HG03045 (cell line): Measurements from ENCODE around the gene RFX5.
A peak's percentile ranks its signal among the peaks of the same experiment; 100 is the strongest.
"Not testable (repeated sequence)": the region's sequence is repeated elsewhere in the genome, so short reads cannot be mapped to it uniquely, and the experiment has no call there.

Experiments used
- ATAC-seq: cut with Tn5 transposase; IDR thresholded peaks from one replicate; pipeline ENCODE4 v1.9.1; 2021; ENCODE audit warnings: mild to moderate bottlenecking, moderate library complexity; ENCODE audit not compliant: unreplicated experiment

RFX5 gene

DNA sequence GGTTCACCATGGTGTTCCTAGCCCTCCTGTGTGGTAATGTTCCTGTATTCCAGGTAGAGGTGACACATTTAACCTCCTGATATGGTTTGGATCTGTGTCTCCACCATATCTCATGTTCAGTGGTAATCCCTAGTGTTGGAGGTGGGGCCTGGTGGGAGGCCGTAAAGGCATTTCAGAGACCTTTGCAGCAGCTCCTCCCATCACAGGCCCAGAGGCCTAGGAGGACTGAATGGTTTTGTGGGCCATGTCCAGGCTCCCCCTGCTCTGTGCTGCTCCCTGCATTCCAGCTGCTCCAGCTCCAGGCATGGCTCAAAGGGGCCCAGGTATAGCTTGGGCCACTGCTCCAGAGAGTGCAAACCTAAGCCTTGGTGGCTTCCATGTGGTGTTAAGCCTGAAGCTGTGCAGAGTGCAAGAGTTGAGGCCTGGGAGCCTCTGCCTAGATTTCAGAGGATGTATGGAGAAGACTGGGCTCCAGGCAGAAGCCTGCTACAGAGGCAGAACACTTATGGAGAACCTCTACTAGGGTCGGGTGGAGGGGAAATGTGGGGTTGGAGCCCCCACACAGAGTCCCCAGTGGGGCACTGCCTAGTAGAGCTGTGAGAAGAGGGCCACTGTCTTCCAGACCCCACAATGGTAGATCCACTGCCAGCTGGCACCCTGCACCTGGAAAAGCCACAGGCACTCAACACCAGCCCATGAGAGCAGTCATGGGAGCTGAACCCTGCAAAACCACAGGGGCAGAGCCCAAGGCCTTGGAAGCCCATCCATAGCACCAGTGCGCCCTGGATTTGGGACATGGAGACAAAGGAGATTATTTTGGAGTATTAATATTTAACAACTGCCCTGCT lies 15.5 kb upstream of the RFX5 start:
- no peak for ATAC-seq

DNA sequence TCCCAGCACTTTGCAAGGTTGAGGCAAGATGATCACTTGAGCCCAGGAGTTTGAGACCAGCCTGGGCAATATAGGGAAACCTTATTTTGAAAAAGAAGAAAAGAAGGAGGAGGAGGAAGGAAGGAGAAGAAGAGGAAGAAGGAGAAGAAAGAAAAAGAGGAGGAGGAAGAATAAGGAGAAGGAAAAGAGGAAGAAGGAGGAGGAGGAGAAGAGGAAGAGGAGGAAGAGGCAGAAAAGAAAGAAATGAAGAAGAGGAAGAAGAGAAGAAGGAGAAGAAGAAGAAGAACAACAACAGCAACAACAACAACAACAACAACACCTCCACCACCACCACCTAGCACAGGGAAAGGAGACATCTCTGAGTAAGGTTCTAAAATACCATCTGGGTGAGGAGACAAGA lies 14.8 kb upstream of the RFX5 start:
- ATAC-seq = no peak

DNA sequence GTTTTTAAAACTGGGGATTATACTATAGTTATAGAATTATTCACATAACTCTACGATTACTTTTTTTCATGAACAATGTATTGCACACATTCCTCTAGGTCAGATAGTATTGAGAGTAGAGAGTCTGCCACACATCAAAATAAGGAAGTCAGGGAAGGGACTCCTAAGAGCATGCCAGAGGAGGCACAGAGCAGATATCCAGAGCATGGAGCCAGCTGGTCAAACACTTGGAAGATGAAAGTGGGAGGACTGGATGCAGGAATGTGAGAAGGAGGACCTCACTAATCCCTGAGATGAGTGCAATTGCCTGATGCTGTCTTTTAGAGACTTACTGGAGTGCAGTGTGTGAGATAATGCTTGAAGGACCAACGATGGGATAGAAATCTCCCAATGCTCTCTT lies 9.6 kb upstream of the RFX5 start:
- no peak for ATAC-seq

DNA sequence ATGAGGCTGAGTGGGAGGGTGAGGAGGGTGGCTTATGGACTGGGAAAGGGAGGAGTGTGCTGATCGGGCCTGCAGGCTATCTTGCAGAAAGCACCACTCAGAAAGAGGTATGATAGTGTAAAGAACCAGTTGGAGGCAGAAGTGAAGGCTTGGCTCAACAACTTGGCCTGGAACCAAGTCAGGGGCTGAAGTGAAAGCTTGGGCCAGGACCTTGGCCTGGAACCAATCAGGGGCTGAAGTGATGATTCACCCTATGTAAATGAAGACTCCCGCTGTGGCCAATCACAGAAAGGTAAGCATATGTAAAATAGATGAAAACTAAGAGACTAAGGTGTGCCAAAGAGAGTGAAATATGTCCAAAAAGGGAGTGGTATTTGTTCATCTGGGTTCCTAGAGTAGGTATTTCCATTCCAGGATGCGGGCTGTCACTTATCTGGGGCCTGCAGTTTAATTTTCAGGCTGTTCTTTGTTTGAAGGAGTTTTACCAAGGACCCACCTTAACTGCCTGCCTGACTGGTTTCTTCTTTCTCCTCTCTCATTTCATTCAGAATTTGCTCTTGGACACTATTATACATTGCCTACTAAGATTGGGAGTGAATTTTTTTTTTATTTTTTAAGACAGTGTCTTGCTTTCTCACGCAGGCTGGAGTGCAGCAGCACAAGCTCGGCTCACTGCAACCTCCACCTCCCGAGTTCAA lies 5.1 kb upstream of the RFX5 start:
- ATAC-seq = no peak

DNA sequence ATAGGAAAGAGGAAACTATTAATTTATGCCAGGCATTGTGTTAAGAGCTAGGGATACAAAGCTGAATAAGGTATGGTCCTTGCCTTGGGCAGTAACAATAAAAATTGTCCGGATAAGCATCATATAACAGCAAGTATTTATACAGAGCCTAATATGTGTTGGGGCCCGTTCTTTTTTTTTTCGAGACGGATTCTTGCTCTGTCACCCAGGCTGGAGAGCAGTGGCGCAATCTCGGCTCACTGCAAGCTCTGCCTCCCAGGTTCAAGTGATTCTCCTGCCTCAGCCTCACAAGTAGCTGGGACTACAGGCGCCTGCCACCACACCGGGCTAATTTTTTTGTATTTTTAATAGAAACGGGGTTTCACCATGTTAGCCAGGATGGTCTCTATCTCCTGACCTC lies 3.3 kb upstream of the RFX5 start:
- ATAC-seq = not testable (repeated sequence)

DNA sequence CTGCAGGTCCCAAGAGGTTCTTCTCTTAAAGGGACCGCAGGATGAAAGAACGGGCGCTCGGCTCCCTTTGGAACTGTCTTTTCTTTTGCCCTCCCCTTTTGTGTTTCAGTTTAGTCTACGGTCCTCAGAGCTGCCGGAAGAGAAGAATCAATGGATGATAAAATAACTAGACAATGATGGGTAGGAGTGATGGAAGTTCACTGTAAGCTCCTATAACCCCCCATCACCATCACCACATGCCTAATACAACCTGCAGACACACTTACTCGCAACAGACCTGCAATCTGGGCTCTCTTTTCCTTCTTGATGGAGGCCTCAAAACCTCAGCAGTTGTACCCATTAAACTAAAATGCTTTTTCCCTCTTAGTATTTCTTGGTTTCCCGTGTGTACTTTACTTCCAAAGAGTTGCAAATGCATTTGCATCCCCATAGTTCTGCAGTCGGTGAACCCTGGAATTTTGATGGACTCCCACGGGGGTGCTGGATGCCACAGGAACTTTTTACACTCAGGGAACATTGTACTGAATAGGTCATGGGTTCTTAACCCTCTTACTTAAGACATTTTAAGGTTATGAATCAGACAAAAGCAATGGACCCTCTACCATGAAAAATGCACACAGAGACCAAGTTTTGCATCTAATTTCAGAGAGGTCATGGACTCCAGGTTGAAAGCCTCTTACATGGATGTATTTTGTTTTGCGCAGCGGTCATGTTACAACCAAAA lies 633 bp upstream of the RFX5 start:
- ATAC-seq = no peak

DNA sequence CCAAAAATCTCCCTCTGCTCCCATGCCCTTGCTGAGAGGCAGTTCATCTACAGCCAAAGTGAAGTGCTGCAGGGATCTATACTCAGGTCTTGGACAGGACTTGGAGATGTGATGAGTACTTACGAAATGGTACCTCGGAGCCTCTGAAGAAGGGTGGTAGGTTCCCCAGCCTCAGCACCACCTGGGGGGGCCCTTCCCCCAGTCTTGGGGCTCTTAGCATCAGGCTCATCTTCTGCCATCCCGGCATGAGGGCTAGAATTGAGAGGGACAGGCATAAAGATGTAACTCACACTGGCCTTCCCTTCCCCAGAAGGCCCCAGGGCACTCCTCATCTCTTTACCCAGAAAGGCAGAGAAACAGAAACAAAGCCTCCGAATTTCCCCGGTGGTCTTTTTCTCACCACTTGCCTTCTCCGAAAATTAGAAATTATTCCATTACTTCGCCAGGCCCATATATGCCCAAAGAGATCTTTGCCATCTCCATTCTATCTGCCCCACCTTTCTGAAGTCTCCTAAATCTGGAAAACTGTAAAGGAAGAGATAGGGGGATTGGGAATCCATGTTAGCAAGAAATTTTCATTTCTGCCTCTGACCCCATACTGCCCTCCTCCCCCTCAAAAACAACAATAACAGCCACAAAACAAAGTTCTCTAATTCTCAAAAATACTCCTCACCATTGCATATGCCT lies 827 bp downstream of the RFX5 start:
- no peak for ATAC-seq

DNA sequence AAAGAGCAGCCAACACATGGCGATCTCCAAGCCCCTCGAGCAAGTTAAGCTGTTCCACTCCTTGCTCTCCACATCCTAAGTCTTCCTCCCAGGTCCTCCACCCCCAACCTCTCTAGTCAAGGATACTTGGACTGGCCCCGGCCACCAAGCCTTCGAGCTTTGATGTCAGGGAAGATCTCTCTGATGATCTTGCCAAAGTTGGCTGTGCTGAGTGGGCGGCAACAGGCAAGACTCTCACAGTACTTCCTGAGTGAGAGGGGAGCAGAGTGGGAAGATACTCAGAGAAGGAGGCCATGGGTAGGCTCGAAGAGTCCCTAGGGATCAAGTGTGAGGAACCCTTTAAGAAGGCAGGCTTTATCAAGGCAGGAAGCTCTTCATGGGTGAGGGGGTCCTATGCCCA lies 2.8 kb downstream of the RFX5 start:
- ATAC-seq = no peak

DNA sequence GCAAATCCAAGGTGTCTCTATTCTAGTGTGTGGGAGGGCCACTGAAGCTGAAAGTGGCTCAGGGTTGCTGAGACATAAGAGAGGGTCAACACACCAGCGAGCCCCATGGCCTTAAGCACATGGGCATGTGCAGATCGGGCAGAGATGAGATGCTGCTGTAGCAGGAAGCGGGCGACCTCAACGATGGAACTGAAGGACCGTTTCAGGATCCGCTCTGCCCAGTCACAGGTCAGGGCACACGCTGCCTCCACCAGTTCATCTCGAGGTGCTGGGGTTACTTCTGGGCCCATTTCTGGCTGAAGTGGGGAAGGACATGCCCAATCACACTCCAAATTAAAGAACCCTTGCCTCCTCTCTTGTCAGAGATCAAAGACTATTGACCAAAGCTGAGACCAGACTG lies 3.5 kb downstream of the RFX5 start:
- no peak for ATAC-seq

DNA sequence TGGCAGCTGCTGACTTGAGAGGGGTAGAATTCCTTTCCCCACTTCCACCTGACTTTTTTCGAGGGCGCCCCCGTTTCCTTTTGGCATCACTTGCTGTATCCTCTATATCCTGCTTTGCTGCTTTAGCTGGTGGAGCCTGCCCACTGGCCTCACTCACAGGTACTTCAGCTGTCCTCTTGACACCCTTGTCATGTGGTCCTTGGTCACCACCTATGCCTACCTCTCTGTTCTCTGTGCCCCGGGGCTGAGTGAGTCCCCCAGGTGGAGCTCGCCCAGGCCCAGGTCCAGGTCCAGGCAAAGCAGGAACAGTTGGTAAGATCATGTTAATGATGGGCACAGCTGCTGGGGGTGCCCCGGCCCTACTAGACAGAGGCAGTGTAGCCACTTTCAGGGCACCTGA lies 4.5 kb downstream of the RFX5 start:
- no peak for ATAC-seq

DNA sequence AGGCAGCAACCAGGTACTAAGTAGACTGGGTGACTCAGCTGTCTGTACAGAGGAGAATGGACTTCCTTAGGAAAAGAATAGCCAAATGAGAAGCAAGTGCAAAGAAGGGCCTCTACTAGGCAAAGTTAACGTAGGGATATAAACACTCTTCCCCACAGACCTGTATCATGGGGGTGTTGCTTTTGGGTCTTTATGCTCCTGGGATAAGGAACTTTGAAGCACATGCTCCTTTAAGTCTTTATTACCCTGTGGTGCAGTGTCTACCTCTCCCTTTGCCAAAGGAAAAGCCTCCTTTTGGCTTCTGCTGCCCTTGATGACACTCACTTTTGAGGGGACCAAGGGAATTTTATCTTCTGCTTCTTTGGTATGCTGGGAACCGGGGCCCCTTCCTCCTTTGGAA lies 5.0 kb downstream of the RFX5 start:
- no peak for ATAC-seq

DNA sequence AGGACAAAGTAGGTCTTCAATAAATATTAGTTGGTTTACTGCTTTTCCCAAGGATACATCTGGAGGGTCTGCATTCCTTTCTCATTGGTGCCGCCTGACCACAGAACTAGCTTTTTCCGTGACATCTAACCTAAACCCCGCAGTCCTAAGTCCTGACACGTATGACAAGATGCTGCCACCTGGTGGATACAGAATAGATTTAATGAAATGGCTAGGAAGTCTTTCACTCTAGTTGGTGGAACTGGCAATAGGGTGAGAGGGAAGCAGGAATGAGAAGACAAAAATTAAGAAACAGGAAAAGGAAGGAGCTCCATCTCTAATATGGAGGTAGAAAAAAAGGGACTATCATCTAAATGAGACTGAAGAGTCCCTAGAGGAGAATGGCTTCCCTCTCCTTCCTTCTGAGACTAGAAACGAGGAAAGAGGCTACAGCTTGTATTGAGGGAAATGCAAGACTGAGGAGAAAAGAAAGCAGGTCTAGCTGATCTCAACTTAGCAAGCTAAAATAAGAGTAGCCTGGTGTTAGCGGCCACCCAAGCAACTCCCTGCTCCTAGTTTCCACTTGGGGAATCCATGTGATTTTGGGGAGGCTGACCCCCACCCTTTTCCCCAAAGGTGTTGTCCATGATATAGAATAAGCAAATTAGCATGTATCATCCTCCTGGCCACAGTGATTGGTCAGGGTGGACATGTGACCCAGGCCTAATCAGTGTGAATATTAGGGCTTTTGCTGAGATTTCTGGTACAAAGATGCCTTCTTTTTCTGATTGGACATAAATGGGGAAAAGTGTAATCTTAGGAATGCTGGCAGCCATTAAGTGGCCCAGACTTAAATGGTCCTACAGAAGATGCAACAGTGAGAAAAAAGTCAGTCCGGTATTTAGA lies 5.9 kb downstream of the RFX5 start:
- ATAC-seq = no peak

DNA sequence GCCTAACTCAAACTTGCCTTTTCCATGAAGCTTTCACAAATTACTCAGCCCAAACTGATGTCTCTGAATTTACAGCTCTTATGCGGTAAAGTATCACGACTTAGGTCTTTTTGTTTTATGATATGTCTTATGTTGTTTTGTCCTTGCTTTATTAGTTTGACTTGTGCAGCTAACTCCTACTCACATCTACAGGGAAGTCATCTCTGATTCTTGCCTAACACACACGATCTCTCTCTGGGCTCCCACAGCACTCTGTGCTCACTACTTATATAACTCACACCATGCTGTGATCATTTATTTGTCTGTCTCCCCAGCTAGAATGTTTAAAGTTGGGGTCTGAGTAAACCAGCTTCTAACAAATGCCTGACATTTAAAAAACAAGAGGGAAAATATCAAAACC lies 10.5 kb downstream of the RFX5 start:
- ATAC-seq = no peak

DNA sequence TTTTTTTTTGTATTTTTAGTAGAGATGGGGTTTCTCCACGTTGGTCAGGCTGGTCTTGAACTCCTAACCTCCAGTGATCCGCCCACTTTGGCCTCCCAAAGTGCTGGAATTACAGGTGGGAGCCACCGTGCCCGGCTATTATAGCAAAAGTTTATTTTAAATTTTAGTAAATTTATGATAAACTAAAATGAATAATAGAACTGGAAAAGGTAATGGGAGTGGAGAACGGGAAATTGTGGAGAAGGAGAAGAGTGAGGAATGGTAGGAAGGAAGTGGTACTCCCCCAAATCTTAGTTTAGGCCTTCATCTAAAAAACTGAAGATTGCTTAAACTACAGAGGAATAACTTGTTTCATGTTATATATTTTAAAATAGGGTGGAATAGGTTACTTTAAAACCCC lies 12.2 kb downstream of the RFX5 start:
- ATAC-seq = no peak

DNA sequence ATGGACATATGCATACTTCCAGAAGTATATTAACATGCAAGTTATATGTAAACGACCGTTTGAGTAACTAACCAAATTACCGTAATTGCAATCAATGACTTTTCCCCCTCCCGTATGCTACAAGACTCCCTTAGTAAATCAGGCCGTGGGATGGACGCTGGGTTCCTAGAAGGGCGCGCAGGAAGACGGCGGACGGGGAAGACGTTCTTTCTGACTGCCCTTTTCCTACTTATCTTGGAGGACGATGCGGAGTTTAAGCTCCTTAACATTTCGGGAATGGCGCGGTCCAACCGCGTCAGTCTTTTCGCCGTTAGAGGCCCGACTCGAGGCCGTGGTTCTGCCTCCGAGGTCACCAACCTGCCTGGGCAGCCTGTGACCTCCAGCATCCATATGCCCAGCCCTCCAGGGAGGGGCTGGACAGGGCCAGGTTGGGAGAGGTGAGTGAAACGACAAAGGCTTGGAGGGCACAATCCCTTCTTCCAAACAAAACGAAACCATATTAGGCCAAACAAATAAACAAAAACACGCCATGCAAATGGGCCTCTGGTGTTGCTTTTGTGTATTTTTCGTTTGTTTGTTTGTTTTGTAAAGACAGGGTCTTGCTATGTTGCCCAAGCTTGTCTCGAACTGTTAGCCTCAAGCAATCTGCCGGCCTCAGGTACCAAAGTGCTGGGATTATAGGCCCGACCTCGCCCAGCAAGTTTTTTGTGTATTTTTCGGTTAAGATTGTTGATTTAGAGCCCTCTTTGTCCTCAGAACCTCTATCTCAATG lies 19.0 kb downstream of the RFX5 start:
- peak; percentile 15 for ATAC-seq

DNA sequence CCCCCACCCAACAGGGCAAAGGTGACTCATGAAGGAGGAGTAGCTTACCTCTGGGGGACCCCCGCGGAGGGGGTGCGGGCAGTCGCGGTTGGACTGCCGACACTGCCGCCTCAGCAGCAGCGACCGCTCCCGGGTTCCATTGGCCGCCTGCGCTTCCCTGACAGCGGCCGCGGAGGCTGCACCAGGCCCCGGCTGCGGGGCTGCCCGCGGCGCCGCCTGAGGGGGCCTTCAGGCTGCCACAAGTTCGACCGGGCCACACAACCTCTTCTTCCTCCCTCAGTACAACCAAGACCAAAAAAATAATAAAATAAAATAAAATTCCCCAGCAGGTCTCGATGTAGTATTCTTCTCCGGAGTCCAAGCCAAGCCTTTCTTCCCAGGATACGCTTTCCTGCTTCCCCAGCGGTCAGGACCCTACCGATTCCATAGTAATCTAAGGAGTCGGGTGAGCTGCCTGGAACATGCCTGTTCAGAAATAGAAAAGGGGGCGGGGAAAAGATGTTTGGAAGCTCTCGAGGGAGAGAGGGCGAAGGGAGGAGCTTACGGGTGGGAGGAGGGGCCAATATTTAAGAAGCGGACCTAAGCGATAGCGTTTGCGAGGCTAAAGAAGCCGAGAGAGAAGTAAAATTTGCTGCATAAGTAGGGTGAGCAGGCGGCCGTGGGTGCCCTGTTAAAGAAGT lies 19.7 kb downstream of the RFX5 start, which contains the start of gene PI4KB:
PI4KB (minus strand) TSS at position 194 of the 680 bp plus-strand sequence. CDS start 10,935 bp downstream, outside the sequence.
- peak; percentile 79 for ATAC-seq

DNA sequence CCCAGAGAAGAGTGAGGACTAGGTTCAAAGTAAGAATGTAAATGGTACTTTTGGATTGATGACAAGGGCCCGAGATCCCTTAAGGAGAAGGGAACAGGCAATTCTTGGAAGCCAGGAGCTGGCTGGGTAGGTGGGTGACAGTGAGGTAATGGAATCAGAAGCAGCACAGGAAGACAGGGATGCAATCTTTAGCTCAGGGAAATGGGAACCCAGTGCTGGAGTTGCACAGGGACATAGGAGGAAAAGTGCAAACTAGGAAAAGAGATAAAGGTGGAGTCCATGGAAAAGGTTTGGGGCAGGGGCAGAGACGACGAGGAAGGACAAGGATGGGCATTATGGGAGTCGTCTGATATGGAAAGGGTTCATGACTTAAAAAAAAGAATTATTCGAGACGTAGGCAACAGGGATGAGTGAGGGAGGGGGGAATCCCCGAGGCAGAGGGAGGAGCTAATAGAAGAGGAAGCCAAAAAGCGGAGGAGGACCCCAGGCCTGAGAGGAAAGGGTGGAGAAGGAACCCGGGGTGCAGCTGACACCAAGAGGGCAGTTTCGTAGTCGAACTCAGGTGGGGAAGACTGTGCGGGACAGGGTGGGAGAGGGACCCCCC lies 20.3 kb downstream of the RFX5 start:
- ATAC-seq = peak; percentile 41

DNA sequence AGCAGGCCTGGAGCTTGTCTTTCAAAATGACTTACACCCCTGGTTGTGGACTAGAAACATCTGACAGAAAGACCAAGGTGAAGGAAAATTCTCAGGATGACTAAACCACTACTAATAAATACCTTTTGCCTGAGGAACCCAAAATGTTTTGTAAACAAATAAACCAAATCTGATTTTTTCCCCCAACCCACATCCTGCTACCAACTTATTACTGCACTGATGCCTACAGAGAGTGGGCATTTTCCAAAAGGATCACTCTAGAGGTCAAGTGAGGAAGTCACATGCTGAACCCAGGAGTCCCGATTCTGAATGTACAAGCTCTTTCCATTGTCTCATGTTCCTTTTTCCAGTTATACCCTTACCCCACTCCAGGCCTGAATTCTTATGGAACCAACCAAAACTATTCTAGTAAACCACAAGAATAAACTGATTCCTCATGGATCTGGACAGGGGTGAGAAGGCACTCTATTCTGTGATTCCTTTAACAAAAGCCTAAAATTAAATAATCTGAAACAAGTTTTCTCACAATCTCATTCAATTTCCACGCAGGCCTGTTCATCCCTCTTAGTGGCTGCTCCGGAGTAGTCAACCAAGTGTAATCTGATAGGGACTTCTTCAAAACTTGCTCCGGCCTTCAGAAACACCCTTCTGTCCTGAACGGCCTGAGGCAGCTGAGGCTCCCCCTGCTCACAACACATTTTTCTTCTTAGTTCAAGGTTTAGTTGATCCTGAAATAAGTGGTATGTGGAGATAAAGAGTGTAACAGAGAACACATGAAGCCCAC lies 21.2 kb downstream of the RFX5 start:
- ATAC-seq = no peak
